NCI-H2196 treated with DMSO at 0.1 percent for 48 hours (cell line): ENCODE results near the gene ST7L.

Source experiments
- DNase-seq: peaks from one replicate; lab custom pipeline; 2025; ENCODE audit not compliant: unreplicated experiment; lab: John Stamatoyannopoulos, UW

ST7L gene

DNA sequence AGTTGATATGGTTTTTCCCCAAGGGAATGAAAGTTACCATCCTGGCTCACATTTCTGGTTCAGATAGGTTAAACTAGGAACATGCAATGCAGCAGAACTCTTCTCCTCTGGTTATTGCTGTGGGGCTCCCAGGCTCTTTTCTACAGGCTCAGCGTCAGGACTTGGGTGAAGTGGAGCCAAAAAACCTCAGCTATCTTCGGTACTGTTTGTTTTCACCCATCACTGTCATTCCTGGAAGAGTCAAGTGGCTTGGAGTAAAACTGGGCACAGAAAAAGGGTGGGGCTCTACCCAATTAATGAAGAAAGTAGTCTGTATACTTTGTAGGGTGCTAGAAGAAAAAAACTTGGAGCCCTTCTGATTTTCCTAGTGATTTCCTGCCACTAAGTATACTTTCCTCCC is 100.8 kb downstream of the ST7L start:
- no peak for DNase-seq

- DNase-seq = no peak
Measured at GRCh38 chr1:112517646-112518045, 101.3 kb downstream of the ST7L start.

- DNase-seq = no peak
Measured at GRCh38 chr1:112517231-112517630, 101.7 kb downstream of the ST7L start.

DNA sequence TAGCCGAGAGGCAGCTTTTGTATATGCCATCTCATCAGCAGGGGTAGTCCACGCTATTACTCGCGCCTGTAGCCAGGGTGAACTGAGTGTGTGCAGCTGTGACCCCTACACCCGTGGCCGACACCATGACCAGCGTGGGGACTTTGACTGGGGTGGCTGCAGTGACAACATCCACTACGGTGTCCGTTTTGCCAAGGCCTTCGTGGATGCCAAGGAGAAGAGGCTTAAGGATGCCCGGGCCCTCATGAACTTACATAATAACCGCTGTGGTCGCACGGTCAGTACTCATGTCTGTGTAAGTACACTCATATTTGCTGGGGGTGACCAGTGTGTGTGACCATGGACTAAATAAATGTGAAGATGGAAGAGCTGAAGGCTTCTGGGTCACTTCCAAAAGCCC is 102.8 kb downstream of the ST7L start:
- DNase-seq = no peak

GRCh38 chr1:112515311-112516009 is 103.5 kb downstream of the ST7L start:
- DNase-seq = no peak

GRCh38 chr1:112514901-112515300 is 104.0 kb downstream of the ST7L start:
- no peak for DNase-seq

DNA sequence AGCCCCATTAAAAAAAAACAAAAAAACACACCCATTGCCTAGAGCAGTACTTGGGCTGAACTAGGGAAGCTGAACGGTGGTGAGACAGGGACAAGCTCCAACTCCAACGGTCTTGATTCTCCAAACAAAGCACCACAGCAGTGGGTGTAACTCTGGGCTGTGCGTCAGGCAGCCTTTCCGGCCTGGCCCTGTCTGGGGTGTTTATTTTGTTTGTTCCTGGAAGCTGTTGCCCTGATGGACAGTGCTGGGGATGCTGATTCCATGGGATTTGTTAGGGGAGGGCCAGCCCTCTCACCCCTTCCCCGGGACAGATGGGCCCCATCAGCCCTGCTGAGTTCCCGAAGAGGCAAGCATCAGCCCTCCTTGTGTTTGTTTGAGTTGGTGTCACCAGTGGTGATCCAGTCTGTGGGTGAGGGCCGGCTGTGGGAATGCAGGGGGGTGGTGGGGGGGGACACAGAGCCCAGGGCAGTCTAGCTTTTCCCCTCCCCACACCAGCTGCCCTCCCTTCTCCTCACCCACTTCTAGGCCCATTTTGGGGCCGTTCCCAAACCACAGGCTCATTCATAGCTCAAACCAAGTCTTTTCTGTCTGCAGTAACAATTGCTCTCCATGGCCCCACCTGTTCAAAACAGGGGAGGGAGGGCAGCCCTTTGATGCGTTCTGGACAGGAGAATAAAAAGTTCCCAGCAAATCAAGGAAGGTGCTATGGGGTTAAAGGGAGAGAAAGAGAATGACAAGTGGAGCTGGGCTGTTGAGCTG is 105.7 kb downstream of the ST7L start:
- DNase-seq = no peak

- DNase-seq = no peak
Measured at GRCh38 chr1:112511897-112512296, 107.0 kb downstream of the ST7L start.

- DNase-seq = no peak
Measured at GRCh38 chr1:112510340-112510739, 108.6 kb downstream of the ST7L start.

- no peak for DNase-seq
Measured at GRCh38 chr1:112509660-112510178, 109.2 kb downstream of the ST7L start.

DNA sequence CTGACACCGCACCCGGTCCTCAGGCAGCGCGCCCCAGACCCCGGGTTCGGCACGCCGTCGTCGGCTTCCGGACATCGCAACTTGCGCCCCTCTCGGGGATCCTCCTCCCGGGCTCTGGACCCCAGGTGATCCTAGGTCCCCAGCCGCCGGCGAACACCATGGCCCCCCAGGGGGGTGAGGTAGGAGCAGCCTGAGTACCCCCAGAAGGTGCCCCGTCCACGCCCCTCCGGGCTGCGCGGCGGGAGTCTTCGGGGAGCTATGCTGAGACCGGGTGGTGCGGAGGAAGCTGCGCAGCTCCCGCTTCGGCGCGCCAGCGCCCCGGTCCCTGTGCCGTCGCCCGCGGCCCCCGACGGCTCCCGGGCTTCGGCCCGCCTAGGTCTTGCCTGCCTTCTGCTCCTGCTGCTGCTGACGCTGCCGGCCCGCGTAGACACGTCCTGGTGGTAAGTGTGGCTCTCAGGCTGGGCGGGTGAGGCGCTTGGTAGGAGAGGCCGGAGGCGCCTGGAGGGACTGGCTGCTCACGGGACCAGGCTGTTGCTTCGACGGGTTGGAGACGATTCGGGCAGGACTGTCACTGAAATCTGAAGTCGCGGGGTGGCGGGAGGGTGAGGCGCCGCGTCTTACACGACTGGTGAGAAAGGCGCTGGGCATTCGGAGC is 109.8 kb downstream of the ST7L start:
- no peak for DNase-seq

DNA sequence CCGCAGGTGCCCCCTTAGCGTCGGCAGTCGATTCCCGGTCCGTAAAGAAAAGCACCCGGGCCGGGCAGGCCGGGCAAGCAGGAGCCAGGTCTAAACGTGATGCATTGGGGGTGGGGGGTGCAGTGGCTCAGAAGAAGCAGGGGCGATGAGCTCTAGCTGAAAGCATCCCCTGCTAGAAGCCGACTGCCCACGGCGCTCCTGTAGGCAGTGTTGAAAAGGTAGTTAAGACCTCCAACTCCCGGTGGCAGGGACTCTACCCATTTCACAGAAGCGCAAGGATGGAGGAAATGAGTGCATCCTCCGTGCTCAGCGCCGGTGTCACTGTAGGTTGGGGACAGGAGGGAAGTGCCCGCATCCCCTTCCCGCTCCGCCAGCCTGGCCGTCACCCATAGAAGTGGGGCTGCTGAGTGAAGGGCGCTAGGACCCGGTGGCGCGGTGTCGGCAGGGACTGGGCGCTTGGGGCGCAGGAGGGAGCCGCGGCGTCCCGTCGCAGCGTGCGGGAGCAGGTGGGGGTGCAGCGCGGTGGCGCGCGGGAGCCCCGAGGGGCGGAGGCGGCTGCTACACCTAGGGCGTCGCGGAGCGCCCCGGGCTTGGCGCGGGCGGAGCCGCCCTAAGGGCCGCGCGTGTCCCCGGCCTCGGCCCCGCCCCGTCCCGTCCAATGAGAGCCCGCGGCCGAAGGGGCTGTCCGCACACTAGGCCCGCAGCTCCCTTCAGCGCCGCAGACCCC is 110.5 kb downstream of the ST7L start, which contains the start of gene WNT2B:
TSS of gene WNT2B (plus strand) at position 688 of the 727 bp plus-strand sequence. CDS start 298 bp downstream, outside the sequence.
- no peak for DNase-seq

- DNase-seq = no peak
Measured at GRCh38 chr1:112507921-112508277, 111.0 kb downstream of the ST7L start.

GRCh38 chr1:112507336-112507735 is 111.6 kb downstream of the ST7L start:
- DNase-seq = no peak

DNA sequence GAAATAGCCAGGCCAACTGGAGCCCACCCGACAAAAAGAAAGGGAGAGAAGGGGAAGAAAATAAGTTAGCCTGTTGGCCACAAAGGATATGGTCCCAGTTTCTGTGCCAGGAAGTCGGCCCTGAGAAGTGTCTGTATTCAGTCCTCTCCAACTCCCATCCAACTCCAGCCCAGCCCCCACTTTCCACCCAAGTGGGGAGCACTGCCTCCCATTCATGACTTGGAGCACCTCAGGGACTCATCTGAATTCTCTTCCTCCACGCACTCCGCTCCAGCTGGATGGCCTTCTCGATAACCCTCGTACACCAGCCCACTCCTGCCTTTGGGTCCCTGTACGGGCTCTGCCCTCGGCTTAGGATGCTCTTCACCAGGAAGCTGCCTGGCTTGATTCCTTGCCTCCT is 112.2 kb downstream of the ST7L start:
- DNase-seq = no peak

GRCh38 chr1:112506306-112506705 is 112.6 kb downstream of the ST7L start:
- no peak for DNase-seq

DNA sequence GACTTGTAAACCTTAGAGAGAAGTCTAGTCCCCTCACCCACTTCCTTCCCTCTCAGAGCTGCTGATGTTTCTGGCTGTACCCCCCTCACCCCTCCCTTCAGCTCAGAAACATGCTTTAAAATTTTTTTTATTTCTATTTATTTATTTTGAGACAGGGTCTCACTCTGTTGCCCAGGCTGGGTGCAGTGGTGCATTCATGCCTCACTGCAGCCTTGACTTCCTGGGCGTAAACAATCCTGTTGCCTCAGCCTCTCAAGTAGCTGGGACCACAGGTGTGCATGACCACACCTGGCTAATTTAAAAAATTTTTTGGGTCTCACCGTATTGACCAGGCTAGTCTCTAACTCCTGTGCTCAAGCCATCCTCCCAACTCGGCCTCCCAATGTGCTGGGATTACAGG is 113.1 kb downstream of the ST7L start:
- no peak for DNase-seq

GRCh38 chr1:112505400-112505785 is 113.5 kb downstream of the ST7L start:
- no peak for DNase-seq

DNA sequence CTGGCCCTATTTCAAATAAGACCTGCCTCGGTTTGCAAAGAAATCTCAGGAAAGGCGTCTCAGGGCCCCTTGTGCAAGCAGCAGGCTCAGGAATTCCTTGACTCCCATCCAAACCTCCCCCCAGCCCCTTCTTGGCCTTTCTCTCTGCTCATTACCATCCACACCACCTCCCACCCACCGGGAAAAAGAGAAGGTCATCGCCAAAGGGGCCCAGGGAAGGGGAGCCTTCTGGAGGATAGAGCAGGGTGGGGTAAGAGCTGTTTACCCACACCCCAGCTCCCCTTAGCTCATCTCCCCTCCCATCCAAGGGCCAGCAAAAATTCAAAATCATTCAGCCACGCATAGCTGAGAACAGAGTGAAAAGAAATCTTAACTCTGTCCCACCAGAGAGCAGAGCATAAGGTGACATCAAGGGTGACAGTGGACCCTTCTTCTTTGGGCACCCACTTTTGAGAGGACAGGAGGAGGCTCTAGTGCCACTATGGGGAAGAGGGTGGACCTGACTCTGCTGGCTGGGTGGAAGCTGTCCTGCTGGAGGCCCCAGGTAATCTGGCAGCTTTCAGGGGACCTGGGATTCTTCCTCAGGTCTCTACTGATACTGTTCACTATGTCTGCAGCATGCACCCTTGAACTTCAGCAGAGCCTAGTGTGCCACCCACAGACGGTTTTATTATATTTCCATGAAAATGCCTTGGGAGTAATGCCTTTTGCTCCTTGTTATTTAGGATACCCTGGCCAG is 114.1 kb downstream of the ST7L start:
- no peak for DNase-seq

DNA sequence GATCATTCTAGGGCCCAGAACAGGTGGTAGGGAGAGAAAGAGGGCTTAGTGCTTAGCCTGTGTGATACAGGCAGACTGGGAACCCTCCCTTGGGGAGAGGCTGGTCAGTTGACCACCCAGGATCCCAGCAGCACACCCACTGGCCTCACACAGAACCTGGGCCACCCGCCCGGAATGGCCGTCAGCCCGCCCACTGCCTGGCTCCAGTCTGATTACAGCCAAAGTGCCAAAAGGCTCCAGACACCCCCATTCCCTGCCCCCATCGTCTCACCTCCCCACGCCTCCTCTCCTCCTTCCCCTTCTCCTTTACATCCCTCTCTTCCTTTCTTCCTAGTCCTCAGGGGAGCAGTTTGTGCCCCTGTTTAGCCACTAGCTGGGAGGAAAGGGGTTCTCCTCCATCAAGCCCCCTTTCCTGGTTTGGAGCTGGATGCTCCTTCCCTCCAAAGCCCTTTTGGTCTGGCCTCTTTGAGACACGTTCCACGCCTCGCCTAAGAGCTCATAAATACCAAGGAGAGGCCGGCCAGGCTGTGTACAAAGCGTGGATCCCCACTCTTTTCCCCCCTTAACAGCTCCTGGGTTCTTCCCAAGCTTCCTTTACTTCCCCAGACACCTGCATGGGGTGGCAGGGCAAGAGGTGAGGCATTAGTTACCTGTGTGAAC is 114.8 kb downstream of the ST7L start:
- DNase-seq = no peak
